AG04450 (cell line): ENCODE results near the gene FAAP100. TPM values are rescaled to one million over a fixed set of nuclear protein-coding genes. Genes with fewer than 3 reads are reported as not detected.

Experiments
- CTCF ChIA-PET: fragments of 300-600, 350-600 bp; formaldehyde crosslinking; extraction: SDS; loops from one replicate; lab custom pipeline; 2022; ENCODE audit warnings: antibody characterized with exemption, inconsistent platforms; lab: Charles Lee
- POLR2A ChIA-PET: fragments of 350-600 bp; formaldehyde crosslinking; extraction: SDS; loops from one replicate; lab custom pipeline; 2021; ENCODE audit warnings: antibody characterized with exemption, inconsistent platforms; lab: Yijun Ruan, JAX
- DNase-seq: peaks from one replicate; pipeline ENCODE4 v3.0.0-alpha.2; 2011; ENCODE audit warnings: low read depth, low spot score
- H3K27ac ChIP-seq: one replicate; pipeline ENCODE4 v1.5.1; 2012; ENCODE audit warnings: low read depth, low read length, control low read depth
- H3K27me3 ChIP-seq: one replicate; pipeline ENCODE4 v1.6.0; 2012; ENCODE audit warnings: low read length; ENCODE audit not compliant: control insufficient read depth, insufficient read depth
- H3K4me3 ChIP-seq: 2 replicates; pipeline ENCODE4 v1.5.1; 2011; ENCODE audit warnings: mild to moderate bottlenecking, low read depth, low read length, control low read depth
- H3K9me3 ChIP-seq: 2 replicates; pipeline ENCODE4 v1.5.1; 2012; ENCODE audit warnings: low read length; ENCODE audit not compliant: control insufficient read depth, insufficient read depth
- CTCF ChIP-seq: IDR thresholded peaks from 2 replicates; pipeline ENCODE4 v1.5.1; 2011; ENCODE audit warnings: low read depth, low read length, control low read depth, inconsistent platforms
- polyA plus RNA-seq: library from polyadenylated mRNA; depleted of rRNA; stranded (reverse); fragments of >200 nt; gene quantifications from 2 replicates; pipeline ENCODE4 v1.2.3, GENCODE V29; 2011

FAAP100 gene
- polyA plus RNA-seq, 1 experiment, result 5.3 TPM

- POLR2A ChIA-PET, result interaction anchor here (1.4 kb wide), 1 partner anchor 13 kb away, joined by 3 read pairs; the partner anchor contains the start of gene FAAP100
- Histone ChIP-seq H3K4me3 (no peak overlapping the region), H3K27ac (no peak overlapping the region), H3K9me3 (no peaks in the 10 kb centered on the region; the same call in 1 of the 2 replicates), H3K27me3 (peaks cover 7% of the 10 kb centered on the region)
- no peak for DNase-seq
- CTCF ChIA-PET, result no interaction called here
- TF ChIP-seq CTCF, result no peak
Observed at GRCh38 chr17:81539571-81539900, 12.6 kb downstream of the FAAP100 start.

DNA sequence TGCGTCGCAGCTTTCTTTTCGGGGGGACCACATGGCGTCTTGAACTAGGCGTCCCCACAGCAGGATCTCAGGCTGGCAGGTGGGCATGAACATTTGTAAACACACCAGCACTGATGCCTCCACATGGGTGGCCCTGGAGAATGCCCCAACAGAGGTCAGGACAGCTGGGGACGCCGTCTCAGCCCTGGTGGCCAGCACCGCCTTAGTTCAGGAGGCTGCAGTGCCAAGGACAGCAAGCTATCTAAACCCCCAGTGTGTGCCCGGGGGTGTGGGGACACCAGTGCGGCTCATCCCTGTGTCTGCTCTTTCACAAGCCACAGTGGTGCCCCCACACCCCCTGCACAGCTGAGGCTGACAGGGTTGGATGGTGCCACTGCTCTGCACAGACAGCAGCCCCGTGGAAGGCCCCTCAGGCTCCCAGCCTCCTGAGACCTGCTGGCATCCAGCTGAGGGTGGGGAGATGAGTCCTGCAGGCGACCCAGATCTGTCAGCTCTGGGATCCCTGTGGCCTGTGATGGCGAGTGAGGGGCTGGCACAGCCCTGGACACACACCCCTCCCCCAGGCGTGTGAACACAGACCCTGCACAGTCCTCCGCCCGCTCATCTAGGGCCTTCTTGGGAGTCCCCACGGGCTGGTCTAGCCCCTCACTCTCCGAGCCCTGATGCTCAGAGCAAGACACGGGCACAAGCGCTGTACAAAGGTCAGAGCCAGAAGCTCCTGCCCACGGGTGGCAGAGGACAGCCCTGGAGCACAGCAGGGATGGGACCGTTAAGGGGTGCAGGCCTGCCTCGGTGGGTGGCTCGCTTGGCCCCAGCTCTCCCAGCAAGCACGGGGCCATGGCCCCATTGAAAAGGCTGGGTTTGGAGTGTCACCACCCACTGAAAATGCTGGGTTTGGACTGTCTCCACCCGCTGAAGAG, 13.2 kb downstream of the FAAP100 start:
- no peak for DNase-seq
- ChIA-PET CTCF (interaction anchor here (1.0 kb wide), 1 partner anchor 62 kb away, joined by 3 read pairs; no protein-coding TSS in a partner anchor), POLR2A (interaction anchor here (1.0 to 1.4 kb wide), 2 partner anchors 14 to 21 kb away, joined by 3 read pairs; partner anchors contain the start of gene FAAP100)
- H3K9me3 ChIP-seq, result no peaks in the 10 kb centered on the region; the same call in 1 of the 2 replicates
- H3K27me3 ChIP-seq, result peaks cover 7% of the 10 kb centered on the region
- TF ChIP-seq CTCF, result no peak
- H3K4me3 ChIP-seq, result no peak overlapping the region
- H3K27ac ChIP-seq, result no peak overlapping the region

- TF ChIP-seq CTCF, result no peak
- H3K9me3 ChIP-seq, result no peaks in the 10 kb centered on the region; the same call in 1 of the 2 replicates
- H3K27ac ChIP-seq, result no peak overlapping the region
- no peak for DNase-seq
- ChIA-PET CTCF (interaction anchor here (0.5 to 1.0 kb wide), 3 partner anchors 63 to 285 kb away, joined by 3 read pairs; no protein-coding TSS in a partner anchor), POLR2A (interaction anchor here (1.0 to 1.4 kb wide), 2 partner anchors 14 to 20 kb away, joined by 3 read pairs; partner anchors contain the start of gene FAAP100)
- peaks cover 7% of the 10 kb centered on the region for H3K27me3 ChIP-seq
- H3K4me3 ChIP-seq, result no peak overlapping the region
Observed at GRCh38 chr17:81537856-81538555, 14.1 kb downstream of the FAAP100 start.

- H3K27me3 ChIP-seq, result peaks cover 7% of the 10 kb centered on the region
- ChIA-PET POLR2A (interaction anchor here (1.0 kb wide), 1 partner anchor 19 kb away, joined by 3 read pairs; no protein-coding TSS in a partner anchor), CTCF (interaction anchor here (0.5 to 1.0 kb wide), 3 partner anchors 64 to 284 kb away, joined by 3 read pairs; no protein-coding TSS in a partner anchor)
- DNase-seq, result no peak
- no peak overlapping the region for H3K27ac ChIP-seq
- TF ChIP-seq CTCF, result peak; percentile 45
- no peak overlapping the region for H3K4me3 ChIP-seq
- H3K9me3 ChIP-seq, result no peaks in the 10 kb centered on the region; the same call in 1 of the 2 replicates
Observed at GRCh38 chr17:81537343-81537855, 14.8 kb downstream of the FAAP100 start.
